HepG2 (cell line): ENCODE results near the gene TUBGCP6. TPM values are rescaled to one million over a fixed set of nuclear protein-coding genes. Genes with fewer than 3 reads are reported as not detected.

Source experiments
- AGO1 ChIP-seq: fragments of 200-400 bp; formaldehyde crosslinking; IDR thresholded peaks from 2 replicates; pipeline ENCODE4 v1.6.1; 2017; ENCODE audit warnings: mild to moderate bottlenecking, low read depth, low read length, moderate library complexity; ENCODE audit not compliant: poor library complexity, severe bottlenecking
- ARID5B ChIP-seq: IDR thresholded peaks from 2 replicates; pipeline ENCODE4 v1.4.0; 2020; ENCODE audit warnings: mild to moderate bottlenecking, missing genetic modification reagents
- ARNT ChIP-seq: fragments of 450-650 bp; IDR thresholded peaks from 2 replicates; pipeline ENCODE4 v1.6.1; 2017
- CHD4 ChIP-seq: fragments of 200-600 bp; sonication (generic); IDR thresholded peaks from 2 replicates; pipeline ENCODE4 v1.7.0; 2017; ENCODE audit warnings: mild to moderate bottlenecking, low read length, borderline replicate concordance
- FOXC1 ChIP-seq: sonication (generic); formaldehyde crosslinking; IDR thresholded peaks from 2 replicates; pipeline ENCODE4 v1.8.0; 2022; ENCODE audit warnings: mild to moderate bottlenecking, missing genetic modification reagents, borderline replicate concordance
- MIER2 ChIP-seq: IDR thresholded peaks from 2 replicates; pipeline ENCODE4 v1.6.1; 2016; ENCODE audit warnings: missing biosample characterization, missing genetic modification reagents
- MLX ChIP-seq: IDR thresholded peaks from 2 replicates; pipeline ENCODE4 v1.6.1; 2016
- MXI1 ChIP-seq: IDR thresholded peaks from 3 replicates; pipeline ENCODE4 v1.6.1; 2012; ENCODE audit warnings: low read depth, low read length, inconsistent platforms, borderline replicate concordance
- NR3C1 ChIP-seq: sonication (generic); formaldehyde crosslinking; IDR thresholded peaks from 2 replicates; pipeline ENCODE4 v1.4.0; 2020; ENCODE audit warnings: missing genetic modification reagents
- ZHX2 ChIP-seq, 2 experiments: sonication (generic) in 1 of 2; formaldehyde crosslinking in 1 of 2; IDR thresholded peaks; 2 replicates each; pipeline versions ENCODE4 v1.6.1 to v1.9.0; 2014 to 2022; ENCODE audit warnings: antibody characterized with exemption in 1 of 2, borderline replicate concordance in 1 of 2, inconsistent platforms in 1 of 2, low read depth in 1 of 2, missing genetic modification reagents in 1 of 2
- ZNF232 ChIP-seq: sonication (generic); formaldehyde crosslinking; IDR thresholded peaks from 2 replicates; pipeline ENCODE4 v1.4.0; 2020; ENCODE audit warnings: missing genetic modification reagents, borderline replicate concordance
- ZNF44 ChIP-seq: sonication (generic); formaldehyde crosslinking; IDR thresholded peaks from 2 replicates; pipeline ENCODE4 v1.5.1; 2020; ENCODE audit warnings: mild to moderate bottlenecking, missing genetic modification reagents
- ZNF605 ChIP-seq: sonication (generic); formaldehyde crosslinking; IDR thresholded peaks from 2 replicates; pipeline ENCODE4 v1.8.0; 2022; ENCODE audit warnings: mild to moderate bottlenecking, missing genetic modification reagents
- ZNF607 ChIP-seq: sonication (generic); formaldehyde crosslinking; IDR thresholded peaks from 2 replicates; pipeline ENCODE4 v1.5.1; 2020; ENCODE audit warnings: missing genetic modification reagents, mild to moderate bottlenecking, borderline replicate concordance
- ZNF644 ChIP-seq: IDR thresholded peaks from 2 replicates; pipeline ENCODE4 v1.6.1; 2016; ENCODE audit warnings: low read depth
- ZNF883 ChIP-seq: sonication (generic); formaldehyde crosslinking; IDR thresholded peaks from 2 replicates; pipeline ENCODE4 v1.5.1; 2020; ENCODE audit warnings: mild to moderate bottlenecking, missing genetic modification reagents; ENCODE audit errors: not compliant biosample characterization
- polyA plus RNA-seq, 8 experiments: library from polyadenylated mRNA; depleted of rRNA in 3 of 8; stranded (reverse) in 7 of 8; unstranded in 1 of 8; fragments of >200 nt; fragmentation: Illumina TruSeq in 4 of 8; extraction: Trizol in 4 of 8; gene quantifications; 2 replicates each; pipeline versions ENCODE4 v1.2.1 to v1.2.3, GENCODE V29; 2011 to 2016; ENCODE audit warnings: low read depth in 4 of 8, missing spikeins in 1 of 8, mixed read lengths in 1 of 8; ENCODE audit not compliant: insufficient read depth in 1 of 8
- total RNA-seq, 5 experiments: library from RNA; depleted of rRNA; stranded (reverse); fragments of >200 nt; fragmentation: Illumina TruSeq; extraction: Trizol; gene quantifications; 2 replicates each; pipeline ENCODE4 v1.2.3, GENCODE V29; 2016; ENCODE audit warnings: low read depth in 1 of 5

The TUBGCP6 gene
- total and polyA plus RNA-seq, 2 of the 13 experiments (the other 11 are each of a cell fraction or from before 2014, with no cell fraction given): 14.6 to 15.7 TPM

GRCh38 chr22:50270666-50271394, 26.0 kb upstream of the TUBGCP6 start (continued):
- TF ChIP-seq ZHX2 (IDR thresholded peaks at IDR 0.05; ENCODE audit: low read depth) (no peak), ZHX2 (CRISPR knock-in tag; IDR thresholded peaks at IDR 0.05; ENCODE audit: borderline replicate concordance) (0 out of 2 replicates have a peak, but pooled peaks have one; percentile 49), MLX (CRISPR knock-in tag) (no peak), ARNT (no peak), ZNF605 (CRISPR knock-in tag) (peak; percentile 56; the same call in 1 of the 2 replicates), AGO1 (no peak), ZNF44 (CRISPR knock-in tag) (peak; percentile 65; the same call in 1 of the 2 replicates), MXI1 (peak; percentile 68; the same call in 1 of the 3 replicates), NR3C1 (CRISPR knock-in tag) (no peak), ZNF232 (CRISPR knock-in tag) (peak; percentile 94), ZNF883 (CRISPR knock-in tag) (peak; percentile 83), ZNF607 (CRISPR knock-in tag) (peak; percentile 95), MIER2 (CRISPR knock-in tag) (peak; percentile 98), FOXC1 (CRISPR knock-in tag) (0 out of 2 replicates have a peak, but pooled peaks have one; percentile 23), ARID5B (peak; percentile 49; the same call in 1 of the 2 replicates), CHD4 (no peak), ZNF644 (CRISPR knock-in tag) (0 out of 2 replicates have a peak, but pooled peaks have one; percentile 21)
